ENCODE data around the gene VTI1A.

DNA sequence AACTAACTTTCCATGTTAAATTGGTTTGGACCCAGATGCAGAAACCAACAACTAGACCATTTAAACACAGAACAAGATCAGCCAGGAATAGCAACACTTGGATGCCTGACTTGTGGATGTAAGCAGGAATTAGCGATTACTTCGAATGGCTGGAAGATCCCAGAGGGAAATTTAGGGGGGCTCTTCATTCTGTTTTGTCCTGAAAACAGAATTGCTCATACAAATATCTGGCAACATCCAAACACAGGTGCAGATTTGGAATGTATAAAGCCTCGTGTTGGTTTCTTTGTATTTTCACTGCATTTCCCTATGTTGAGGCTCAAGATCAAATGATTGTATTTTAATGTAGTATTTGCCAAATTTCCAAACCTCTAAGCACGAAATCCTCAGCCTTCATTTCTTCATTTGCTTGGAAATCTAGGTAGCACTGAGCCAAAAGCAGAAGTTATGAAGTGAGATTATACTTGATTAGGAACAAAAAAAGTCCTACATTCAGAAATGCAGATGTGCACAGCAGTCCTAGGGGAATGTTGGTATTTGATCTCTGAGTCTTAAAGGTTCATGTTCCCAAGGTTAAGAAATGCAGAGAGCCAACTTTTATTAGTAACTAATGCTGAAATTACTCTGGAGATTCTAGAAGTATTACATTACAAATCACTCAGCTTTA is 254.3 kb downstream of the VTI1A start:
- no peak for TF ChIP-seq POLR2A (IDR thresholded peaks at IDR 0.05)
- TF ChIP-seq, protein P1, sequence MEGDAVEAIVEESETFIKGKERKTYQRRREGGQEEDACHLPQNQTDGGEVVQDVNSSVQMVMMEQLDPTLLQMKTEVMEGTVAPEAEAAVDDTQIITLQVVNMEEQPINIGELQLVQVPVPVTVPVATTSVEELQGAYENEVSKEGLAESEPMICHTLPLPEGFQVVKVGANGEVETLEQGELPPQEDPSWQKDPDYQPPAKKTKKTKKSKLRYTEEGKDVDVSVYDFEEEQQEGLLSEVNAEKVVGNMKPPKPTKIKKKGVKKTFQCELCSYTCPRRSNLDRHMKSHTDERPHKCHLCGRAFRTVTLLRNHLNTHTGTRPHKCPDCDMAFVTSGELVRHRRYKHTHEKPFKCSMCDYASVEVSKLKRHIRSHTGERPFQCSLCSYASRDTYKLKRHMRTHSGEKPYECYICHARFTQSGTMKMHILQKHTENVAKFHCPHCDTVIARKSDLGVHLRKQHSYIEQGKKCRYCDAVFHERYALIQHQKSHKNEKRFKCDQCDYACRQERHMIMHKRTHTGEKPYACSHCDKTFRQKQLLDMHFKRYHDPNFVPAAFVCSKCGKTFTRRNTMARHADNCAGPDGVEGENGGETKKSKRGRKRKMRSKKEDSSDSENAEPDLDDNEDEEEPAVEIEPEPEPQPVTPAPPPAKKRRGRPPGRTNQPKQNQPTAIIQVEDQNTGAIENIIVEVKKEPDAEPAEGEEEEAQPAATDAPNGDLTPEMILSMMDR (IDR thresholded peaks at IDR 0.05) = no peak

Data from uterus (tissue), 2 donors.